Endothelial cell of umbilical vein (primary cell): Measurements from ENCODE around the gene LRRC43. TPM values are rescaled to one million over a fixed set of nuclear protein-coding genes. Genes with fewer than 3 reads are reported as not detected.

Experiments used
- BruUV-seq: library from RNA; stranded (reverse); fragments of 400-500 nt; replicated peaks from 2 replicates; lab custom pipeline; 2021; lab: Mats Ljungman, UMichigan
- CTCF ChIA-PET: fragments of 300-600, 350-600 bp; sonication (Branson Sonifier 250); formaldehyde crosslinking; loops from one replicate; lab custom pipeline; 2021; ENCODE audit warnings: antibody characterized with exemption, inconsistent platforms; lab: Charles Lee
- POLR2A ChIA-PET: fragments of 300-600, 350-600 bp; sonication (Branson Sonifier 250); formaldehyde crosslinking; loops from one replicate; lab custom pipeline; 2021; ENCODE audit warnings: antibody characterized with exemption, inconsistent platforms; lab: Charles Lee
- DNase-seq: peaks from one replicate; pipeline ENCODE4 v3.0.0-alpha.2; 2011; ENCODE audit warnings: low read depth, low spot score
- FAIRE-seq: peaks from 2 replicates; lab custom pipeline; 2011; peaks lifted over from hg19 to GRCh38; lab: Jason Lieb, UNC
- H2AFZ ChIP-seq: 2 replicates; pipeline ENCODE4 v1.6.0; 2012; ENCODE audit warnings: low read depth, low read length, control low read depth, inconsistent platforms
- H3K27ac ChIP-seq: 2 replicates; pipeline ENCODE4 v1.5.1; 2011; ENCODE audit warnings: low read depth, mild to moderate bottlenecking, control low read depth, low read length, moderate library complexity; ENCODE audit not compliant: insufficient read depth
- H3K27me3 ChIP-seq, 2 experiments: 2 replicates each; pipeline versions ENCODE4 v1.6.0 to v1.6.1; 2011; ENCODE audit warnings: low read length in 2 of 2, mixed read lengths in 1 of 2; ENCODE audit not compliant: control insufficient read depth in 2 of 2, insufficient read depth in 2 of 2
- H3K36me3 ChIP-seq, 2 experiments: 2 replicates in 1 of 2; 3 replicates in 1 of 2; pipeline ENCODE4 v1.5.1; 2011; ENCODE audit warnings: low read length in 2 of 2, mild to moderate bottlenecking in 1 of 2, moderate library complexity in 1 of 2; ENCODE audit not compliant: control insufficient read depth in 2 of 2, insufficient read depth in 2 of 2; ENCODE audit errors: extremely low read depth in 1 of 2
- H3K4me1 ChIP-seq: 3 replicates; pipeline ENCODE4 v1.5.1; 2011; ENCODE audit warnings: mild to moderate bottlenecking, low read length; ENCODE audit not compliant: control insufficient read depth, insufficient read depth; ENCODE audit errors: extremely low read depth
- H3K4me2 ChIP-seq: 2 replicates; pipeline ENCODE4 v1.6.1; 2011; ENCODE audit warnings: low read length, control low read depth, mixed read lengths; ENCODE audit not compliant: insufficient read depth
- H3K4me3 ChIP-seq, 3 experiments: fragments of 200-600 bp in 1 of 3; sonication (generic), shearing (Covaris generic) in 1 of 3; replicated peaks in 1 of 3; 2 replicates each; pipeline ENCODE4 v1.5.1; 2011 to 2016; ENCODE audit warnings: control low read depth in 3 of 3, low read length in 3 of 3, mild to moderate bottlenecking in 2 of 3, inconsistent platforms in 1 of 3, low read depth in 1 of 3, moderate library complexity in 1 of 3; ENCODE audit not compliant: insufficient read depth in 1 of 3
- H3K79me2 ChIP-seq: 2 replicates; pipeline ENCODE4 v1.6.0; 2012; ENCODE audit warnings: low read length, inconsistent platforms; ENCODE audit not compliant: control insufficient read depth, insufficient read depth
- H3K9ac ChIP-seq: replicated peaks from 2 replicates; pipeline ENCODE3; 2011; ENCODE audit warnings: low read length, control low read depth; ENCODE audit not compliant: insufficient read depth; ENCODE audit errors: extremely low read depth
- H3K9me1 ChIP-seq: replicated peaks from 3 replicates; pipeline ENCODE4 v1.6.0; 2011; ENCODE audit warnings: mild to moderate bottlenecking, low read length; ENCODE audit not compliant: control insufficient read depth, insufficient read depth; ENCODE audit errors: extremely low read depth
- H3K9me3 ChIP-seq: replicated peaks from 2 replicates; pipeline ENCODE4 v1.5.1; 2012; ENCODE audit warnings: low read length, inconsistent platforms; ENCODE audit not compliant: control insufficient read depth, insufficient read depth
- H4K20me1 ChIP-seq: replicated peaks from 2 replicates; pipeline ENCODE3; 2011; ENCODE audit warnings: mild to moderate bottlenecking, low read length; ENCODE audit not compliant: control insufficient read depth, insufficient read depth; ENCODE audit errors: extremely low read depth
- CTCF ChIP-seq, 2 donors: IDR thresholded peaks; 1 replicate in 1 of 2; 2 replicates in 1 of 2; pipeline ENCODE4 v1.5.1; 2011; ENCODE audit warnings: low read length in 2 of 2, mild to moderate bottlenecking in 2 of 2, moderate library complexity in 2 of 2, control low read depth in 1 of 2, inconsistent platforms in 1 of 2, low read depth in 1 of 2; ENCODE audit not compliant: insufficient read depth in 1 of 2; ENCODE audit errors: extremely low read depth in 1 of 2
- EZH2 ChIP-seq: IDR thresholded peaks from 2 replicates; pipeline ENCODE4 v1.6.1; 2012; ENCODE audit warnings: borderline replicate concordance, low read depth, mild to moderate bottlenecking, moderate library complexity, low read length, inconsistent platforms; ENCODE audit not compliant: severe bottlenecking
- FOS ChIP-seq: IDR thresholded peaks from 2 replicates; pipeline ENCODE4 v1.6.1; 2011; ENCODE audit warnings: mild to moderate bottlenecking, low read length, moderate library complexity, borderline replicate concordance; ENCODE audit not compliant: insufficient read depth
- GATA2 ChIP-seq: IDR thresholded peaks from 2 replicates; pipeline ENCODE4 v1.7.0; 2011; ENCODE audit warnings: low read depth, mild to moderate bottlenecking, moderate library complexity, mixed read lengths, low read length; ENCODE audit not compliant: insufficient read length, insufficient read depth
- JUN ChIP-seq: IDR thresholded peaks from 2 replicates; pipeline ENCODE4 v1.6.1; 2011; ENCODE audit warnings: borderline replicate concordance, low read depth; ENCODE audit not compliant: insufficient read length, insufficient read depth
- MAX ChIP-seq: IDR thresholded peaks from 2 replicates; pipeline ENCODE4 v1.6.1; 2011; ENCODE audit not compliant: insufficient read depth, insufficient read length
- MYC ChIP-seq: IDR thresholded peaks from one replicate; pipeline ENCODE4 v1.6.1; 2011; ENCODE audit warnings: mild to moderate bottlenecking, low read depth, low read length
- POLR2A ChIP-seq: IDR thresholded peaks from 2 replicates; pipeline ENCODE4 v1.6.1; 2012; ENCODE audit warnings: low read depth, mild to moderate bottlenecking, control low read depth, low read length
- POLR2AphosphoS5 ChIP-seq: IDR thresholded peaks from 2 replicates; pipeline ENCODE4 v1.6.1; 2012; ENCODE audit warnings: low read depth, mild to moderate bottlenecking, control low read depth, low read length, moderate library complexity; ENCODE audit not compliant: insufficient read depth
- dilution Hi-C: fragments of 300-500 bp; cut with MboI; formaldehyde crosslinking; loops from one replicate; pipeline ENCODE4 v1.15.0; 2019; ENCODE audit warnings: low sequenced_read_pairs; ENCODE audit not compliant: extremely low pct_ligation_motif_present
- intact Hi-C: fragments of 100-400 bp; cut with micrococcal nuclease; formaldehyde crosslinking; loops from one replicate; pipeline ENCODE4 v1.10.0; 2022
- polyA plus RNA-seq, 4 experiments: library from polyadenylated mRNA; depleted of rRNA in 3 of 4; stranded (reverse) in 3 of 4; unstranded in 1 of 4; fragments of >200 nt; gene quantifications; 2 replicates each; pipeline versions ENCODE4 v1.2.1 to v1.2.3, GENCODE V29; 2011 to 2012; ENCODE audit warnings: missing spikeins in 1 of 4
- total RNA-seq: library from RNA; stranded (reverse); gene quantifications from 2 replicates; pipeline ENCODE4 v1.2.3, GENCODE V29; 2021

The LRRC43 gene
- total and polyA plus RNA-seq, 2 donors (not counting 3 experiments of a cell fraction or from before 2014, with no cell fraction given), result 3.1 to 3.4 TPM

DNA sequence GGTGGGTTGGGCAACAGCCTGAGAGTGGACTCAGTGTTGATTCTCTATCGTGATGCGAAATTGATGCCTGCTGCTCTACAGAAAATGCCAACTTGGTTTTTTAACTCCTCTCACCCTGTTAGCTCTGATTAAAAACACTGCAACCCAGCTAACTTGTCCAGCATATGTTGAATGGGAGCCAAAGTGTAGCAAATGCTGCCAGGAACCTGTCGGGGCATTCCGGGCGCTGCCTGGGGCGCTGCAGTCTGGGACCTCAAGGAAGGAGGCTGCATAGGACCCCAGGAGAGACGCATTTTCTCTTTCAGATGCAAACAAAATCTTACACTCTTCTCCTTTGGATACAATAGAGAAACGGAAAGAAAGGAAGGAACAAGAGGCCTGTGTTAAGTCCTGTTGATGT, 24.5 kb downstream of the LRRC43 start:
- FAIRE-seq (no peak), DNase-seq (no peak)
- Histone ChIP-seq H3K4me1 (peaks cover 8% of the 10 kb centered on the region), H3K4me2 (no peak overlapping the region), H3K79me2 (no peaks in the 10 kb centered on the region), H2AFZ (no peak overlapping the region), H3K4me3 (no peak overlapping the region), H4K20me1 (no peaks in the 10 kb centered on the region), H3K9me3 (no peaks in the 10 kb centered on the region), H3K27me3 (peaks cover 9 to 18% of the 10 kb centered on the region in 2 experiments), H3K27ac (no peak overlapping the region), H3K36me3 (peaks cover 14 to 16% of the 10 kb centered on the region in 2 experiments), H3K9me1 (no peaks in the 10 kb centered on the region), H3K9ac (no peak overlapping the region)
- CTCF ChIA-PET, result no interaction called here
- POLR2A ChIA-PET, result no interaction called here
- dilution Hi-C loops, result no loop called here
- intact Hi-C loops, result no loop called here
- no TSS peak for BruUV-seq
- TF ChIP-seq MAX (no peak), EZH2 (no peak), JUN (no peak)

DNA sequence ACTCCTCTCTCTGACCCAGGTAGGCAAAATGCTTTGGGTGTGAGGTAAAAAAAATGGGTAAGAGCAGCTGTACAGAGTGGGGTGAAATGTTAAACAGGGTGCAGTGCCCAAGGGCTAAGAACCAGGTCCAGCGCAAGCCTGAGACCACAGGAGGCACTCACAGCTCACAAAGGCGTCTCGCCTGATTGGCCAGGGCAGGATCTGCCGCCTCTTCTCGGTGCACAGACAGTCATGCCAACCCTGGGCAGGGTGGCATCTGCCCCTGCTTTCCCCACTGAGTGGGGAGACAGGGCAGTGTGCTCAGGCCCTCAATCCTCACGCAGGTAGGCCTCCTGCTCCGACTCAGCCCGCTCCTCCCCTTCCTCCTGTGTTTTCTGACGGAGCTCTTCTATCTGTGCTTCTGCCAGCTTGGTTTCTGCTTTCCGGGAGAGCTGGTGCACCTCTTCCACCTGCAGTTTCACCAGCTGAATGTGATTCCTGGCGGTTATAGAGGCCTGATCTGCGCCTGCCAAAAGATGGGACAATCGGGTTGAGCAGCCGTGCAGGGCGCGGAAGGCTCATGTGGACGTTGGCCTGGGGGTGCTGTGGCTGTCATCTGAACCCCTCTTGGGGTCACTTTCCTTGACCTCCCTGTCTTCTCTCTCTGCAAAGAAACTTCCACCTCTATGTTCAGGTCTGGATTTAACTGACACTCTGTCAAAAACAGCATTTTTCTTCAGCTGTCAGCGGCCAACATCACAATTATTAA, 25.3 kb downstream of the LRRC43 start:
- Histone ChIP-seq H3K79me2 (no peaks in the 10 kb centered on the region), H3K4me3 (no peak overlapping the region), H3K36me3 (peaks cover 18% of the 10 kb centered on the region in 2 experiments), H3K27me3 (peaks cover 9 to 18% of the 10 kb centered on the region in 2 experiments), H3K9me1 (no peaks in the 10 kb centered on the region), H3K9ac (no peak overlapping the region), H4K20me1 (no peaks in the 10 kb centered on the region), H3K27ac (no peak overlapping the region), H3K9me3 (no peaks in the 10 kb centered on the region), H3K4me2 (no peak overlapping the region), H3K4me1 (peaks cover 6% of the 10 kb centered on the region), H2AFZ (no peak overlapping the region)
- POLR2A ChIA-PET, result no interaction called here
- dilution Hi-C loops (no loop called here), intact Hi-C loops (no loop called here)
- FAIRE-seq (no peak), DNase-seq (no peak)
- CTCF ChIA-PET, result interaction anchor here (1.3 kb wide), 1 partner anchor 17 kb away, joined by 3 read pairs; no protein-coding TSS in a partner anchor
- BruUV-seq, result TSS peak; percentile 23
- TF ChIP-seq EZH2 (no peak), CTCF (IDR thresholded peaks at IDR 0.05; ENCODE audit: extremely low read depth in 1 of 2, insufficient read depth in 1 of 2, low read depth in 1 of 2, low read length in 2 of 2) (no peak), FOS (no peak), JUN (no peak), POLR2A (no peak), POLR2AphosphoS5 (no peak), GATA2 (no peak), MAX (no peak), MYC (no peak)
